Gastrocnemius medialis (tissue), 4 donors: Measurements from ENCODE around the gene BRCA1. TPM values are rescaled to one million over a fixed set of nuclear protein-coding genes. Genes with fewer than 3 reads are reported as not detected.
"Not testable (repeated sequence)": the region's sequence is repeated elsewhere in the genome, so short reads cannot be mapped to it uniquely, and the experiment has no call there.

Experiments used
- ATAC-seq, 2 donors: fragments of 150-250 bp; one replicate each; pipeline ENCODE4 v1.9.1; 2016
- DNase-seq, 2 donors: peaks; one replicate each; pipeline ENCODE4 v3.0.0-alpha.2; 2019
- H3K27ac ChIP-seq, 4 donors: fragments of 200-600 bp; sonication (generic); 1 replicate in 1 of 4; 2 replicates in 3 of 4; pipeline ENCODE4 v1.5.1; 2016 to 2018; ENCODE audit warnings: mild to moderate bottlenecking in 2 of 4, moderate library complexity in 1 of 4
- H3K27me3 ChIP-seq, 3 donors: fragments of 200-600 bp; sonication (generic) in 2 of 3; 1 replicate in 1 of 3; 2 replicates in 2 of 3; pipeline versions ENCODE4 v1.5.1 to v1.6.0; 2016 to 2019; ENCODE audit warnings: mild to moderate bottlenecking in 1 of 3, moderate library complexity in 1 of 3
- H3K36me3 ChIP-seq, 2 donors: fragments of 200-600 bp; sonication (generic) in 1 of 2; one replicate each; pipeline ENCODE4 v1.5.1; 2017 to 2018
- H3K4me1 ChIP-seq, 2 donors: fragments of 200-600 bp; sonication (generic) in 1 of 2; one replicate each; pipeline ENCODE4 v1.5.1; 2016 to 2017; ENCODE audit warnings: mild to moderate bottlenecking in 2 of 2
- H3K4me3 ChIP-seq, 4 donors: fragments of 200-600 bp; sonication (generic) in 3 of 4; 1 replicate in 1 of 4; 2 replicates in 3 of 4; pipeline ENCODE4 v1.5.1; 2016 to 2019; ENCODE audit warnings: mild to moderate bottlenecking in 2 of 4
- H3K9me3 ChIP-seq, 3 donors: fragments of 200-600 bp; sonication (generic) in 2 of 3; 1 replicate in 1 of 3; 2 replicates in 2 of 3; pipeline ENCODE4 v1.5.1; 2016 to 2019
- CTCF ChIP-seq, 5 experiments: fragments of 450-650 bp in 3 of 5; fragments of 200-600 bp in 2 of 5; sonication (generic) in 2 of 5; IDR thresholded peaks in 4 of 5; conservative IDR thresholded peaks in 1 of 5; 1 replicate in 4 of 5; 2 replicates in 1 of 5; pipeline ENCODE4 v1.5.1; 2016 to 2019; ENCODE audit warnings: antibody characterized with exemption in 5 of 5, mild to moderate bottlenecking in 3 of 5, moderate library complexity in 3 of 5
- POLR2A ChIP-seq, 2 donors: fragments of 450-650 bp; IDR thresholded peaks; one replicate each; pipeline ENCODE4 v1.6.1; 2017; ENCODE audit warnings: antibody characterized with exemption in 2 of 2, mild to moderate bottlenecking in 2 of 2, moderate library complexity in 2 of 2
- in situ Hi-C, 4 donors: fragments of 200-750 bp; cut with MboI; loops; one replicate each; pipeline versions ENCODE4 v1.15.0 to v1.8.0; 2017; ENCODE audit warnings: low sequenced_read_pairs in 4 of 4
- intact Hi-C: fragments of 100-400 bp; cut with DNase I; formaldehyde crosslinking; loops from one replicate; pipeline ENCODE4 v1.15.1; 2023; ENCODE audit warnings: low total_unique reads
- total RNA-seq, 4 donors: library from RNA; depleted of rRNA; stranded (reverse); fragments of >200 nt; gene quantifications; one replicate each; pipeline versions ENCODE4 v1.1.0 to v1.2.3, GENCODE V29; 2016

The BRCA1 gene
- total RNA-seq, 4 donors from 2014 or later = 2.8 to 4.8 (median 4.0) TPM

GRCh38 chr17:43062984-43063638 is 62.1 kb downstream of the BRCA1 start:
- Histone ChIP-seq H3K4me1 (no peaks in the 10 kb centered on the region), H3K4me3 (no peak overlapping the region), H3K9me3 (no peaks in the 10 kb centered on the region), H3K27me3 (no peaks in the 10 kb centered on the region), H3K36me3 (no peaks in the 10 kb centered on the region), H3K27ac (no peak overlapping the region)
- no peak for DNase-seq
- TF ChIP-seq CTCF (IDR thresholded peaks at IDR 0.05 in 4 of 5, conservative IDR thresholded peaks at IDR 0.05 in 1 of 5) = no peak
- TF ChIP-seq POLR2A (IDR thresholded peaks at IDR 0.05) = no peak
- in situ Hi-C loops = no loop called here
- intact Hi-C loops = no loop called here
- ATAC-seq = no peak

GRCh38 chr17:43056051-43056450 is 69.1 kb downstream of the BRCA1 start:
- DNase-seq = no peak
- TF ChIP-seq CTCF (IDR thresholded peaks at IDR 0.05 in 4 of 5, conservative IDR thresholded peaks at IDR 0.05 in 1 of 5) (no peak), POLR2A (IDR thresholded peaks at IDR 0.05) (no peak)
- Histone ChIP-seq H3K36me3 (peaks cover 0 to 11% of the 10 kb centered on the region in 2 donors), H3K4me1 (no peaks in the 10 kb centered on the region), H3K4me3 (no peak overlapping the region), H3K27me3 (no peaks in the 10 kb centered on the region), H3K9me3 (no peaks in the 10 kb centered on the region), H3K27ac (no peak overlapping the region)
- no peak for ATAC-seq
- in situ Hi-C loops (no loop called here), intact Hi-C loops (no loop called here)

- in situ Hi-C loops, H3K4me1 ChIP-seq, intact Hi-C loops, ATAC-seq, H3K4me3 ChIP-seq, H3K27ac ChIP-seq, DNase-seq, H3K27me3 ChIP-seq, H3K9me3 ChIP-seq: not testable (repeated sequence)
- H3K36me3 ChIP-seq = peaks cover 0 to 11% of the 10 kb centered on the region in 2 donors
These were observed 72.2 kb downstream of the BRCA1 start for GRCh38 chr17:43053008-43053407.

- H3K4me1 ChIP-seq = no peaks in the 10 kb centered on the region
- DNase-seq = no peak
- H3K27ac ChIP-seq = no peak overlapping the region
- H3K9me3 ChIP-seq = no peaks in the 10 kb centered on the region
- in situ Hi-C loops (no loop called here), intact Hi-C loops (no loop called here)
- TF ChIP-seq CTCF (IDR thresholded peaks at IDR 0.05 in 4 of 5, conservative IDR thresholded peaks at IDR 0.05 in 1 of 5) = no peak
- no peak for TF ChIP-seq POLR2A (IDR thresholded peaks at IDR 0.05)
- H3K27me3 ChIP-seq = no peaks in the 10 kb centered on the region
- ATAC-seq = no peak
- H3K36me3 ChIP-seq = peaks cover 0 to 11% of the 10 kb centered on the region in 2 donors
- no peak overlapping the region for H3K4me3 ChIP-seq
These were observed 73.2 kb downstream of the BRCA1 start for GRCh38 chr17:43051969-43052368.

- intact Hi-C loops (no loop called here), in situ Hi-C loops (no loop called here)
- Histone ChIP-seq H3K27me3 (no peaks in the 10 kb centered on the region), H3K36me3 (no peaks in the 10 kb centered on the region), H3K4me3 (no peak overlapping the region), H3K27ac (no peak overlapping the region), H3K4me1 (no peaks in the 10 kb centered on the region), H3K9me3 (no peaks in the 10 kb centered on the region)
- ATAC-seq (no peak), DNase-seq (no peak)
- TF ChIP-seq POLR2A (IDR thresholded peaks at IDR 0.05) (no peak), CTCF (IDR thresholded peaks at IDR 0.05 in 4 of 5, conservative IDR thresholded peaks at IDR 0.05 in 1 of 5) (no peak)
These were observed 81.1 kb downstream of the BRCA1 start for GRCh38 chr17:43044024-43044423.
